Activated naive CD4-positive, alpha-beta T cell (primary cell): Measurements from ENCODE around the gene CNTNAP5.
"Not testable (repeated sequence)": the region's sequence is repeated elsewhere in the genome, so short reads cannot be mapped to it uniquely, and the experiment has no call there.

Experiments
- DNase-seq, 4 experiments: peaks; one replicate each; lab custom pipeline; 2025; lab: John Stamatoyannopoulos, UW

CNTNAP5 gene

GRCh38 chr2:124320051-124320688, 295.1 kb downstream of the CNTNAP5 start:
- DNase-seq = no peak

- DNase-seq = no peak
Observed at GRCh38 chr2:124323321-124323720, 298.2 kb downstream of the CNTNAP5 start.

- no peak for DNase-seq
Observed at GRCh38 chr2:124325667-124326440, 300.8 kb downstream of the CNTNAP5 start.

- no peak for DNase-seq
Observed at GRCh38 chr2:124327303-124327702, 302.2 kb downstream of the CNTNAP5 start.

- no peak for DNase-seq
Observed at GRCh38 chr2:124328397-124328796, 303.3 kb downstream of the CNTNAP5 start.

GRCh38 chr2:124333784-124334183, 308.7 kb downstream of the CNTNAP5 start:
- no peak for DNase-seq

- DNase-seq = no peak
Observed at GRCh38 chr2:124335058-124335457, 310.0 kb downstream of the CNTNAP5 start.

GRCh38 chr2:124339709-124340108, 314.6 kb downstream of the CNTNAP5 start:
- DNase-seq = no peak

- no peak for DNase-seq
Observed at GRCh38 chr2:124343827-124344498, 318.9 kb downstream of the CNTNAP5 start.

GRCh38 chr2:124347209-124347608, 322.1 kb downstream of the CNTNAP5 start:
- no peak for DNase-seq

- no peak for DNase-seq
Observed at GRCh38 chr2:124353656-124354055, 328.6 kb downstream of the CNTNAP5 start.

- DNase-seq = no peak
Observed at GRCh38 chr2:124354466-124354865, 329.4 kb downstream of the CNTNAP5 start.

- not testable (repeated sequence) for DNase-seq
Observed at GRCh38 chr2:124361966-124362365, 336.9 kb downstream of the CNTNAP5 start.

GRCh38 chr2:124369181-124369580, 344.1 kb downstream of the CNTNAP5 start:
- DNase-seq = no peak

GRCh38 chr2:124380221-124380749, 355.2 kb downstream of the CNTNAP5 start:
- DNase-seq = no peak

GRCh38 chr2:124382067-124382618, 357.1 kb downstream of the CNTNAP5 start:
- no peak for DNase-seq

- DNase-seq = no peak
Observed at GRCh38 chr2:124395961-124396360, 370.9 kb downstream of the CNTNAP5 start.

GRCh38 chr2:124402274-124402673, 377.2 kb downstream of the CNTNAP5 start:
- DNase-seq = no peak

GRCh38 chr2:124407836-124408534, 382.9 kb downstream of the CNTNAP5 start:
- DNase-seq = not testable (repeated sequence)

GRCh38 chr2:124424074-124424473, 399.0 kb downstream of the CNTNAP5 start:
- no peak for DNase-seq

- no peak for DNase-seq
Observed at GRCh38 chr2:124426122-124426521, 401.0 kb downstream of the CNTNAP5 start.

- no peak for DNase-seq
Observed at GRCh38 chr2:124426625-124427024, 401.5 kb downstream of the CNTNAP5 start.
